DND-41 (cell line): ENCODE data around the gene SESTD1.

Experiments
- EZH2 ChIP-seq: IDR thresholded peaks from 3 replicates; pipeline ENCODE4 v1.6.1; 2012; ENCODE audit warnings: borderline replicate concordance, low read depth, mild to moderate bottlenecking, moderate library complexity, low read length, inconsistent platforms; ENCODE audit not compliant: severe bottlenecking
- TF ChIP-seq, protein P1 (sequence below): IDR thresholded peaks from 2 replicates; pipeline ENCODE4 v1.5.1; 2012; ENCODE audit warnings: borderline replicate concordance, low read length, moderate library complexity, mild to moderate bottlenecking; ENCODE audit not compliant: poor library complexity, severe bottlenecking; ENCODE audit errors: extremely low read depth

DNA sequence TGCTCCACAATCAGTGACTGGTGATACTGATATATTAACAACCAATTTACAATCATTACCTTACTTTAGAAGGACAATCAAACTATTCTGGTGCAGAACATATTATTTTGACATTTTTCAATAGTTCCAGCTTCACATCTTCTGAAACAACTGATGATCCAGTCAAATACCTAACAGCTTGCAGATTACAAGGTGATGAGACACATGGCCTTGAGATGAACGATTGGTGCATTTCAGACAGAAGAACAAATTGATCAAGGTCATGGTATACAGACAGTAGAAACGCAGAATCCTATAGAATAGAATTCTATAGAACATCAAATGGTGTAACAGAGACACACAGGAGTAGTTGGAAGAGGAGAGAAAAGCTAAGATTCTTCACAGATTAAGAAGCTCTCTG lies 24.8 kb downstream of the SESTD1 start:
- TF ChIP-seq, protein P1, sequence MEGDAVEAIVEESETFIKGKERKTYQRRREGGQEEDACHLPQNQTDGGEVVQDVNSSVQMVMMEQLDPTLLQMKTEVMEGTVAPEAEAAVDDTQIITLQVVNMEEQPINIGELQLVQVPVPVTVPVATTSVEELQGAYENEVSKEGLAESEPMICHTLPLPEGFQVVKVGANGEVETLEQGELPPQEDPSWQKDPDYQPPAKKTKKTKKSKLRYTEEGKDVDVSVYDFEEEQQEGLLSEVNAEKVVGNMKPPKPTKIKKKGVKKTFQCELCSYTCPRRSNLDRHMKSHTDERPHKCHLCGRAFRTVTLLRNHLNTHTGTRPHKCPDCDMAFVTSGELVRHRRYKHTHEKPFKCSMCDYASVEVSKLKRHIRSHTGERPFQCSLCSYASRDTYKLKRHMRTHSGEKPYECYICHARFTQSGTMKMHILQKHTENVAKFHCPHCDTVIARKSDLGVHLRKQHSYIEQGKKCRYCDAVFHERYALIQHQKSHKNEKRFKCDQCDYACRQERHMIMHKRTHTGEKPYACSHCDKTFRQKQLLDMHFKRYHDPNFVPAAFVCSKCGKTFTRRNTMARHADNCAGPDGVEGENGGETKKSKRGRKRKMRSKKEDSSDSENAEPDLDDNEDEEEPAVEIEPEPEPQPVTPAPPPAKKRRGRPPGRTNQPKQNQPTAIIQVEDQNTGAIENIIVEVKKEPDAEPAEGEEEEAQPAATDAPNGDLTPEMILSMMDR, result no peak
- no peak for TF ChIP-seq EZH2
